Kidney (tissue), 14 donors: ENCODE results near the gene PLEKHA4. TPM values are rescaled to one million over a fixed set of nuclear protein-coding genes. Genes with fewer than 3 reads are reported as not detected.
"Not testable (repeated sequence)": the region's sequence is repeated elsewhere in the genome, so short reads cannot be mapped to it uniquely, and the experiment has no call there.

Experiments used
- DNase-seq, 5 donors: peaks; one replicate each; pipeline ENCODE4 v3.0.0-alpha.2; 2013 to 2020
- FAIRE-seq: peaks from 2 replicates; lab custom pipeline; 2012; peaks lifted over from hg19 to GRCh38; lab: Jason Lieb, UNC
- H3K27ac ChIP-seq, 2 donors: one replicate each; pipeline ENCODE4 v1.7.0; 2013; ENCODE audit warnings: low read depth in 2 of 2, low read length in 2 of 2, inconsistent platforms in 1 of 2
- H3K27me3 ChIP-seq: one replicate; pipeline ENCODE4 v1.7.1; 2013; ENCODE audit warnings: low read length, inconsistent platforms; ENCODE audit not compliant: control insufficient read depth, insufficient read depth
- H3K36me3 ChIP-seq, 3 donors: one replicate each; pipeline versions ENCODE4 v1.7.0 to v1.7.1; 2013; ENCODE audit warnings: low read length in 3 of 3, control low read depth in 1 of 3, inconsistent platforms in 1 of 3; ENCODE audit not compliant: insufficient read depth in 3 of 3, control insufficient read depth in 2 of 3
- H3K4me1 ChIP-seq, 3 donors: one replicate each; pipeline versions ENCODE4 v1.7.0 to v1.7.1; 2013; ENCODE audit warnings: low read length in 3 of 3, inconsistent platforms in 1 of 3, low read depth in 1 of 3; ENCODE audit not compliant: control insufficient read depth in 2 of 3, insufficient read depth in 2 of 3
- H3K4me3 ChIP-seq, 3 donors: one replicate each; pipeline versions ENCODE4 v1.7.0 to v1.8.1; 2013; ENCODE audit warnings: low read length in 3 of 3, control low read depth in 1 of 3, inconsistent platforms in 1 of 3
- H3K9ac ChIP-seq, 3 donors: one replicate each; pipeline versions ENCODE4 v1.7.0 to v1.7.1; 2013; ENCODE audit warnings: low read length in 3 of 3, control low read depth in 1 of 3, inconsistent platforms in 1 of 3
- H3K9me3 ChIP-seq, 3 donors: one replicate each; pipeline versions ENCODE4 v1.7.0 to v1.7.1; 2013; ENCODE audit warnings: low read length in 3 of 3, control low read depth in 1 of 3, inconsistent platforms in 1 of 3; ENCODE audit not compliant: control insufficient read depth in 2 of 3, insufficient read depth in 1 of 3
- intact Hi-C: fragments of 100-400 bp; cut with DNase I; formaldehyde crosslinking; loops from one replicate; pipeline ENCODE4 v1.11.1; 2022
- polyA plus RNA-seq: library from polyadenylated mRNA; stranded (reverse); fragments of 350-450 nt; fragmentation: Illumina TruSeq; extraction: RNeasy Lipid Tissue Mini Kit (QIAGEN cat#74804); gene quantifications from one replicate; pipeline ENCODE4 v1.2.3, GENCODE V29; 2014; ENCODE audit warnings: low read depth, low replicate concordance; ENCODE audit not compliant: insufficient read depth
- total RNA-seq: library from RNA; stranded (reverse); fragmentation: NEBNext Ultra II Directional; extraction: Animal tissue kit (Norgen Biotek cat#: 25700); gene quantifications from one replicate; pipeline ENCODE4 v1.2.1, GENCODE V29; 2021
- TF ChIP-seq, protein P1 (sequence below): IDR thresholded peaks from 3 replicates; pipeline ENCODE4 v1.5.1; 2012; ENCODE audit warnings: mild to moderate bottlenecking, moderate library complexity, borderline replicate concordance; ENCODE audit not compliant: insufficient read depth; ENCODE audit errors: extremely low read depth
- donor health status: control.
- donor health status: control.
- donor health status: control.
- donor health status: control.
- donor health status: control.
- donor health status: DM: yes; HTN: yes; CAD: no.
- donor health status: Normal renal cell carcinoma (clear cell type).

The PLEKHA4 gene
- total and polyA plus RNA-seq, 2 donors from 2014 or later: 22.9 to 79.1 TPM

- no peaks in the 10 kb centered on the region for H3K36me3 ChIP-seq
- H3K4me1 ChIP-seq: no peaks in the 10 kb centered on the region
- H3K9ac ChIP-seq: no peak overlapping the region
- no peak overlapping the region for H3K4me3 ChIP-seq
- TF ChIP-seq, protein P1, sequence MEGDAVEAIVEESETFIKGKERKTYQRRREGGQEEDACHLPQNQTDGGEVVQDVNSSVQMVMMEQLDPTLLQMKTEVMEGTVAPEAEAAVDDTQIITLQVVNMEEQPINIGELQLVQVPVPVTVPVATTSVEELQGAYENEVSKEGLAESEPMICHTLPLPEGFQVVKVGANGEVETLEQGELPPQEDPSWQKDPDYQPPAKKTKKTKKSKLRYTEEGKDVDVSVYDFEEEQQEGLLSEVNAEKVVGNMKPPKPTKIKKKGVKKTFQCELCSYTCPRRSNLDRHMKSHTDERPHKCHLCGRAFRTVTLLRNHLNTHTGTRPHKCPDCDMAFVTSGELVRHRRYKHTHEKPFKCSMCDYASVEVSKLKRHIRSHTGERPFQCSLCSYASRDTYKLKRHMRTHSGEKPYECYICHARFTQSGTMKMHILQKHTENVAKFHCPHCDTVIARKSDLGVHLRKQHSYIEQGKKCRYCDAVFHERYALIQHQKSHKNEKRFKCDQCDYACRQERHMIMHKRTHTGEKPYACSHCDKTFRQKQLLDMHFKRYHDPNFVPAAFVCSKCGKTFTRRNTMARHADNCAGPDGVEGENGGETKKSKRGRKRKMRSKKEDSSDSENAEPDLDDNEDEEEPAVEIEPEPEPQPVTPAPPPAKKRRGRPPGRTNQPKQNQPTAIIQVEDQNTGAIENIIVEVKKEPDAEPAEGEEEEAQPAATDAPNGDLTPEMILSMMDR: no peak
- intact Hi-C loops: no loop called here
- no peaks in the 10 kb centered on the region for H3K27me3 ChIP-seq
- DNase-seq (no peak), FAIRE-seq (no peak)
- H3K27ac ChIP-seq: no peak overlapping the region
- no peaks in the 10 kb centered on the region for H3K9me3 ChIP-seq
These were observed 26.8 kb upstream of the PLEKHA4 start for GRCh38 chr19:48895226-48895625.

GRCh38 chr19:48890551-48890950, 22.1 kb upstream of the PLEKHA4 start:
- Histone ChIP-seq H3K27ac (no peak overlapping the region), H3K9me3 (no peaks in the 10 kb centered on the region), H3K27me3 (no peaks in the 10 kb centered on the region), H3K9ac (no peak overlapping the region), H3K4me1 (no peaks in the 10 kb centered on the region), H3K36me3 (no peaks in the 10 kb centered on the region), H3K4me3 (no peak overlapping the region)
- FAIRE-seq (no peak), DNase-seq (no peak)
- intact Hi-C loops: no loop called here
- TF ChIP-seq, protein P1: no peak

DNA sequence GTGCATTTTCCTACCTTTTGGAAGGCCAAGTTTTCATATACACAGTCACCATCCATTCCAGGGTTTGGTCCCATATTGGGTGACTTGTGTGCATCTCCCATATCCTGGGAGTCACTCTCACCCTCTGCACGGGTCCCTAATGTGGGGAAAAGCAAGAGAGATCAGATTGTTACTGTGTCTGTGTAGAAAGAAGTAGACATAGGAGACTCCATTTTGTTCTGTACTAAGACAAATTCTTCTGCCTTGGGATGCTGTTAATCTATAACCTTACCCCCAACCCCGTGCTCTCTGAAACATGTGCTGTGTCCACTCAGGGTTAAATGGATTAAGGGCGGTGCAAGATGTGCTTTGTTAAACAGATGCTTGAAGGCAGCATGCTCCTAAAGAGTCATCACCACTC, 21.1 kb upstream of the PLEKHA4 start:
- DNase-seq, intact Hi-C loops: not testable (repeated sequence)

DNA sequence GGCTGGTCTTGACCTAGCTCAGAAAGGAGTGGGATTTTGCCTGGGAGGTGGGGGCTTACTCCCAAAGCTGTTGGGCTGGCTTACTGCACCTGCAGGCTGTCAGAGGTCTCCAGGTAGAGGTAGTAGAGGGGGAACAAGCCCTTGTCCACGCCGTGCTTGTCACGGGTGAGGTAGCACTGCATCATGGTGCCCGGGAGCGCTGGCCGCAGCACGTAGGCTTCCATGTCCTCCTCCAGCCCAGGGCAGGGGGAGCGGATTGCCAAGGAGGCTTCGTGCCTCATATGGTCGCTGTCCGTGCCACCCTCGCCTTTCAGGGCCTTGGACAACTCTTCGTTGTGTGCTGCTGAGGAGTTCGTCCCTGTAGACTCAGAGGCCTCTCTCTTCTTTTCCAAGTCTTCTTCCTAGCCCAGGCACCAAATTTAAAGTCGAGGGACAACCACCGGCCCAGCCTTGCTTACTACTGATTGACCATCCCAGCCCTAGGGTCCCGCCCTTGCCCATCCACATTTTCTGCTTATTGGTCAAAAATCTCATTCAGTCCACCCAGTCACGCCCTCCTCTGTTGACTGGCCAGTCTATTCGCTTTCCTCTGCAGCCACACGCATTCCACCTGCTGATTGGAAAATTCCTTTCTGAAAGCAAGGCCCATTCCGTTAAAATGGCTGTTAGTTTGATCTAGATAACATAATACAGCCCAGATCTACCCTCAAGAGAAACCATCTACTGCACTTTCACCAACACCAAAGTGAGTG, 19.6 kb upstream of the PLEKHA4 start:
- DNase-seq (no peak), FAIRE-seq (no peak)
- intact Hi-C loops: no loop called here
- H3K9me3 ChIP-seq: no peaks in the 10 kb centered on the region
- no peak overlapping the region for H3K27ac ChIP-seq
- no peak overlapping the region for H3K4me3 ChIP-seq
- no peak overlapping the region for H3K9ac ChIP-seq
- no peaks in the 10 kb centered on the region for H3K27me3 ChIP-seq
- no peaks in the 10 kb centered on the region for H3K36me3 ChIP-seq
- TF ChIP-seq, protein P1: no peak
- H3K4me1 ChIP-seq: no peaks in the 10 kb centered on the region

More for the DNA sequence above, 21.1 kb upstream of the PLEKHA4 start:
- not testable (repeated sequence) for FAIRE-seq, H3K4me3 ChIP-seq, H3K9ac ChIP-seq, H3K9me3 ChIP-seq, H3K27me3 ChIP-seq, H3K36me3 ChIP-seq, H3K4me1 ChIP-seq, H3K27ac ChIP-seq
